IMR-90 (cell line): ENCODE data around the gene TF. TPM values are rescaled to one million over a fixed set of nuclear protein-coding genes. Genes with fewer than 3 reads are reported as not detected.

Source experiments
- ATAC-seq: fragments of 200-7000 bp; cut with Tn5 transposase; 2 replicates; pipeline ENCODE4 v1.9.1; 2020; ENCODE audit warnings: low read depth, mild to moderate bottlenecking, moderate library complexity
- BruUV-seq: library from RNA; stranded (reverse); fragments of 400-500 nt; replicated peaks from 2 replicates; lab custom pipeline; 2021; lab: Mats Ljungman, UMichigan
- CTCF ChIA-PET: fragments of 300-600 bp; formaldehyde crosslinking; extraction: SDS; loops from one replicate; lab custom pipeline; 2021; ENCODE audit warnings: antibody characterized with exemption; lab: Yijun Ruan, JAX
- POLR2A ChIA-PET: fragments of 300-600 bp; sonication (Branson Sonifier 250); formaldehyde crosslinking; loops from one replicate; lab custom pipeline; 2022; ENCODE audit warnings: antibody characterized with exemption; ENCODE audit not compliant: unreplicated experiment; lab: Charles Lee
- DNase-seq: peaks from one replicate; pipeline ENCODE4 v3.0.0; 2013
- H2AFZ ChIP-seq: replicated peaks from 2 replicates; pipeline ENCODE3; 2013; ENCODE audit warnings: low read length, mild to moderate bottlenecking; ENCODE audit not compliant: poor library complexity
- H2AK5ac ChIP-seq: 2 replicates; pipeline ENCODE4 v1.6.1; 2013; ENCODE audit warnings: low read depth, low read length, inconsistent platforms
- H2AK9ac ChIP-seq: replicated peaks from 2 replicates; pipeline ENCODE3; 2013; ENCODE audit warnings: mild to moderate bottlenecking, low read depth, low read length, moderate library complexity; ENCODE audit not compliant: poor library complexity
- H2BK120ac ChIP-seq: 2 replicates; pipeline ENCODE4 v1.6.1; 2013; ENCODE audit warnings: low read depth, low read length, inconsistent platforms
- H2BK15ac ChIP-seq: 3 replicates; pipeline ENCODE4 v1.6.1; 2013; ENCODE audit warnings: low read depth, low read length, inconsistent platforms
- H2BK20ac ChIP-seq: 2 replicates; pipeline ENCODE4 v1.6.1; 2013; ENCODE audit warnings: low read depth, mild to moderate bottlenecking, inconsistent platforms, low read length, moderate library complexity
- H2BK5ac ChIP-seq: 2 replicates; pipeline ENCODE4 v1.6.1; 2013; ENCODE audit warnings: mild to moderate bottlenecking, low read depth, low read length, inconsistent platforms; ENCODE audit not compliant: poor library complexity, severe bottlenecking
- H3K14ac ChIP-seq: replicated peaks from 2 replicates; pipeline ENCODE4 v1.6.1; 2013; ENCODE audit warnings: low read depth, low read length, inconsistent platforms
- H3K18ac ChIP-seq: 2 replicates; pipeline ENCODE4 v1.6.1; 2013; ENCODE audit warnings: low read depth, low read length, control low read depth
- H3K23ac ChIP-seq: 2 replicates; pipeline ENCODE4 v1.6.1; 2013; ENCODE audit warnings: low read depth, low read length, inconsistent platforms
- H3K27ac ChIP-seq: 2 replicates; pipeline ENCODE4 v1.5.1; 2013; ENCODE audit warnings: mild to moderate bottlenecking, control low read depth, low read length; ENCODE audit not compliant: insufficient read depth
- H3K27me3 ChIP-seq: 2 replicates; pipeline ENCODE4 v1.6.1; 2013; ENCODE audit warnings: low read length; ENCODE audit not compliant: control insufficient read depth, insufficient read depth
- H3K36me3 ChIP-seq: 2 replicates; pipeline ENCODE4 v1.6.1; 2013; ENCODE audit warnings: low read length, mixed read lengths; ENCODE audit not compliant: control insufficient read depth, insufficient read depth
- H3K4ac ChIP-seq: 2 replicates; pipeline ENCODE4 v1.6.1; 2013; ENCODE audit warnings: low read depth, low read length, inconsistent platforms
- H3K4me1 ChIP-seq: 2 replicates; pipeline ENCODE4 v1.6.1; 2013; ENCODE audit warnings: low read length, mixed read lengths; ENCODE audit not compliant: control insufficient read depth, insufficient read depth
- H3K4me2 ChIP-seq: 2 replicates; pipeline ENCODE4 v1.6.1; 2013; ENCODE audit warnings: low read depth, mild to moderate bottlenecking, control low read depth, low read length, moderate library complexity
- H3K4me3 ChIP-seq: 2 replicates; pipeline ENCODE4 v1.5.1; 2013; ENCODE audit warnings: low read depth, mild to moderate bottlenecking, control low read depth, low read length, moderate library complexity; ENCODE audit not compliant: insufficient read depth
- H3K56ac ChIP-seq: 2 replicates; pipeline ENCODE4 v1.6.1; 2013; ENCODE audit warnings: low read length, inconsistent platforms; ENCODE audit not compliant: insufficient read depth; ENCODE audit errors: extremely low read depth
- H3K79me1 ChIP-seq, 2 experiments: 2 replicates each; pipeline ENCODE4 v1.6.1; 2013; ENCODE audit warnings: low read length in 2 of 2, inconsistent platforms in 1 of 2, low read depth in 1 of 2
- H3K9ac ChIP-seq: 2 replicates; pipeline ENCODE4 v1.6.1; 2013; ENCODE audit warnings: low read depth, low read length, control low read depth
- H3K9me1 ChIP-seq: 2 replicates; pipeline ENCODE4 v1.6.1; 2013; ENCODE audit warnings: low read length, inconsistent platforms; ENCODE audit not compliant: insufficient read depth
- H3K9me3 ChIP-seq: 2 replicates; pipeline ENCODE4 v1.6.1; 2013; ENCODE audit warnings: low read length; ENCODE audit not compliant: control insufficient read depth, insufficient read depth
- H4K20me1 ChIP-seq: 2 replicates; pipeline ENCODE4 v1.6.1; 2013; ENCODE audit warnings: low read length, inconsistent platforms; ENCODE audit not compliant: insufficient read depth
- H4K5ac ChIP-seq: 2 replicates; pipeline ENCODE4 v1.6.1; 2013; ENCODE audit warnings: mild to moderate bottlenecking, low read depth, low read length, control low read depth
- H4K8ac ChIP-seq, 2 experiments: 2 replicates each; pipeline ENCODE4 v1.6.1; 2013; ENCODE audit warnings: low read depth in 2 of 2, low read length in 2 of 2, control low read depth in 1 of 2, inconsistent platforms in 1 of 2
- H4K91ac ChIP-seq: 2 replicates; pipeline ENCODE4 v1.6.1; 2013; ENCODE audit warnings: low read depth, low read length, inconsistent platforms; ENCODE audit not compliant: insufficient read depth
- CEBPB ChIP-seq: IDR thresholded peaks from 2 replicates; pipeline ENCODE4 v1.6.1; 2012; ENCODE audit warnings: low read depth, low read length, improper control_type of control experiment
- RAD21 ChIP-seq: IDR thresholded peaks from 2 replicates; pipeline ENCODE4 v1.6.1; 2012; ENCODE audit warnings: low read length, improper control_type of control experiment
- WGBS, 2 experiments: methylation state at CpG; one replicate each; pipeline versions ENCODE4 v1.1.5 to v1.1.7; 2013; ENCODE audit warnings: missing lambda C conversion rate in 2 of 2; ENCODE audit not compliant: insufficient read length in 1 of 2; ENCODE audit errors: extremely low coverage in 2 of 2; 5-methylcytosine and 5-hydroxymethylcytosine counted together
- dilution Hi-C: fragments of 300-500 bp; cut with HindIII; formaldehyde crosslinking; loops from one replicate; pipeline ENCODE4 v1.14.3; 2018; ENCODE audit warnings: low sequenced_read_pairs; ENCODE audit not compliant: unreplicated experiment
- in situ Hi-C: fragments of 300-500 bp; cut with MboI; formaldehyde crosslinking; loops from 3 replicates; pipeline ENCODE4 v1.14.3; 2019; ENCODE audit warnings: low sequenced_read_pairs, inconsistent platforms, mixed read lengths
- intact Hi-C: fragments of 100-400 bp; cut with micrococcal nuclease; formaldehyde crosslinking; loops from 2 replicates; pipeline ENCODE4 v1.10.0; 2022
- polyA plus RNA-seq, 3 experiments: library from polyadenylated mRNA; depleted of rRNA; stranded (reverse); fragments of >200 nt; gene quantifications; 2 replicates each; pipeline ENCODE4 v1.2.3, GENCODE V29; 2012; ENCODE audit warnings: low replicate concordance in 1 of 3
- total RNA-seq: library from RNA; depleted of rRNA; stranded (reverse); fragments of >200 nt; gene quantifications from 2 replicates; pipeline ENCODE4 v1.2.3, GENCODE V29; 2012

The TF gene
- total and polyA plus RNA-seq, 2 of the 4 experiments (the other 2 are of a cell fraction) = 0.07 TPM; not detected in 1

- no peak overlapping the region for H3K4ac ChIP-seq
- H2BK5ac ChIP-seq = no peak overlapping the region
- in situ Hi-C loops = no loop called here
- no TSS peak for BruUV-seq
- H3K79me1 ChIP-seq = no peaks in the 10 kb centered on the region
- dilution Hi-C loops = no loop called here
- H4K20me1 ChIP-seq = no peaks in the 10 kb centered on the region
- no peak overlapping the region for H3K23ac ChIP-seq
- intact Hi-C loops = no loop called here
- no peak overlapping the region for H3K4me3 ChIP-seq
- no peak overlapping the region for H3K4me2 ChIP-seq
- no peak overlapping the region for H3K9ac ChIP-seq
- no peak overlapping the region for H2AFZ ChIP-seq
- H2BK20ac ChIP-seq = no peak overlapping the region
- H3K27ac ChIP-seq = no peak overlapping the region
- H3K27me3 ChIP-seq = peaks cover 10% of the 10 kb centered on the region
- WGBS, 2 experiments = no CpG with 5 or more reads among the region's 2 CpGs
- DNase-seq = no peak
- H3K36me3 ChIP-seq = no peaks in the 10 kb centered on the region
- H4K8ac ChIP-seq = no peak overlapping the region
- H3K4me1 ChIP-seq = no peaks in the 10 kb centered on the region
- ChIA-PET CTCF (no interaction called here), POLR2A (no interaction called here)
- no peak overlapping the region for H2BK120ac ChIP-seq
- H3K18ac ChIP-seq = no peak overlapping the region
- H4K5ac ChIP-seq = no peak overlapping the region
- 0 out of 2 replicates have a peak, but pooled peaks cover 1% of the 10 kb centered on the region for H3K9me3 ChIP-seq
- no peak for TF ChIP-seq RAD21
- TF ChIP-seq CEBPB = no peak
- no peaks in the 10 kb centered on the region for H3K9me1 ChIP-seq
- no peak overlapping the region for H4K91ac ChIP-seq
- no peak overlapping the region for H2AK5ac ChIP-seq
- no peak overlapping the region for H3K56ac ChIP-seq
- no peak overlapping the region for H3K14ac ChIP-seq
- ATAC-seq = no peak
- no peak overlapping the region for H2AK9ac ChIP-seq
- no peak overlapping the region for H2BK15ac ChIP-seq
Observed at GRCh38 chr3:133782454-133782853, 36.3 kb downstream of the TF start.
